ENCODE results near the gene CISH. TPM values are rescaled to one million over a fixed set of nuclear protein-coding genes. Genes with fewer than 3 reads are reported as not detected.

CISH gene
- total RNA-seq, 1 experiment from 2014 or later: 1.7 TPM

DNA sequence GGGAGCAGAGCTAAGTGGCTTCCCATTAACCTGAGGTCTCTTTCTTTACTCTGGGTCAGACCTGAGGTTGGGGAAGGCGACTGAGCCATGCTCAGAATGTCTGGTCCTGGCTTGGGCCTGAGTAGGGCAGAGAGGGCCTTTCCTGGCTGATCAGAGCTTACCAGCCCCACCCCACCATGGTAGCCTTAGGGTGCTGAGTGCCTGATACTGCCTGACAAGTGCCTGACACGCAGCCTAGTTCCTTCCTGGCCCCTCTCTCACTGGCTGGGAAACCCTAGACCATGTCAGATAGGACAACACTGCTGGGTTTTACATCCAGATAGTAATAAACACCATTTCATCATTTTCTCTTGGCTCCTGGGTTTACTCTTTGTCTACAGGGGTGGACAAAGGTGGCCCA, 37.4 kb upstream of the CISH start:
- Histone ChIP-seq H3K23me2 (ENCODE audit: insufficient read length, low read depth, low read length, poor library complexity, severe bottlenecking) (no peaks in the 10 kb centered on the region), H2BK12ac (ENCODE audit: insufficient read length, low read depth, low read length) (no peak overlapping the region), H3K27ac (ENCODE audit: insufficient read length, low read depth, low read length) (no peak overlapping the region), H3K14ac (ENCODE audit: insufficient read depth, low read length) (no peak overlapping the region), H3K18ac (ENCODE audit: insufficient read length, low read depth, low read length) (no peak overlapping the region), H2BK15ac (ENCODE audit: low read depth, low read length) (no peak overlapping the region), H3K9ac (ENCODE audit: extremely low read depth, insufficient read length, low read length) (no peak overlapping the region), H2BK20ac (ENCODE audit: low read depth, low read length, poor library complexity, severe bottlenecking) (no peak overlapping the region), H3K4me1 (ENCODE audit: insufficient read depth, low read length) (peaks cover 5% of the 10 kb centered on the region; the same call in 1 of the 2 replicates), H3K23ac (ENCODE audit: insufficient read length, low read depth, low read length) (no peak overlapping the region), H3K27me3 (ENCODE audit: insufficient read depth, low read length) (no peaks in the 10 kb centered on the region), H2AFZ (ENCODE audit: low read length) (no peak overlapping the region), H4K5ac (ENCODE audit: insufficient read length, low read depth, low read length) (no peak overlapping the region), H3K4ac (ENCODE audit: low read depth, low read length) (no peak overlapping the region), H3K4me2 (ENCODE audit: insufficient read depth, insufficient read length, low read length) (no peak overlapping the region), H3T11ph (ENCODE audit: low read length) (no peak overlapping the region), H3K79me2 (ENCODE audit: insufficient read depth, low read length) (no peaks in the 10 kb centered on the region), H4K91ac (ENCODE audit: insufficient read length, low read depth, low read length) (no peak overlapping the region), H3K79me1 (ENCODE audit: insufficient read depth, low read depth, low read length, poor library complexity, severe bottlenecking) (no peaks in the 10 kb centered on the region), H3K56ac (ENCODE audit: insufficient read length, low read depth, low read length) (no peak overlapping the region), H3K9me3 (ENCODE audit: control insufficient read depth, low read depth, low read length) (no peaks in the 10 kb centered on the region), H4K20me1 (ENCODE audit: control insufficient read depth, insufficient read depth, insufficient read length) (no peaks in the 10 kb centered on the region), H2AK5ac (ENCODE audit: insufficient read length, low read length) (no peak overlapping the region), H2BK5ac (ENCODE audit: insufficient read length, low read length) (no peak overlapping the region), H4K8ac (replicated peaks; ENCODE audit: insufficient read length, low read depth, low read length) (no peak overlapping the region), H2BK120ac (ENCODE audit: low read depth, low read length, poor library complexity, severe bottlenecking) (no peak overlapping the region)
- H3K27me3 Mint-ChIP-seq (ENCODE audit: low read depth): peaks cover 3% of the 10 kb centered on the region; the same call in 1 of the 2 replicates
- DNase-seq: no peak
- peak overlapping the region in 1 of 3 experiments; percentile 82; a peak in 1 of 7 replicates for H3K27ac Mint-ChIP-seq
- H3K36me3 Mint-ChIP-seq (ENCODE audit: insufficient read depth in 1 of 3, low read depth in 3 of 3): peaks cover 6 to 24% (median 10%) of the 10 kb centered on the region in 3 experiments; a peak in 6 of 7 replicates
- no peak overlapping the region for H3K4me3 Mint-ChIP-seq
- TF ChIP-seq CTCF (conservative IDR thresholded peaks at IDR 0.05): no peak
- WGBS (ENCODE audit: extremely low coverage, insufficient read length, low lambda C conversion rate): no CpG with 5 or more reads among the region's 2 CpGs
- H3K9me3 Mint-ChIP-seq: no peaks in the 10 kb centered on the region
- H3K4me1 Mint-ChIP-seq: peaks cover 23 to 30% of the 10 kb centered on the region in 2 experiments

Data from H9 (cell line).